Stimulated activated CD4-positive, alpha-beta T cell treated with anti-CD3 and anti-CD28 coated beads, TNF-alpha, amount 100 ng/mL, for 1 hour (primary cell): Measurements from ENCODE around the gene CYYR1.

Experiments
- DNase-seq, 3 donors: peaks; one replicate each; pipeline ENCODE4 v3.0.0-alpha.2; 2020; ENCODE audit warnings: low read depth in 3 of 3, low spot score in 1 of 3

CYYR1 gene

GRCh38 chr21:26554365-26554764 is 18.7 kb downstream of the CYYR1 start:
- no peak for DNase-seq

DNA sequence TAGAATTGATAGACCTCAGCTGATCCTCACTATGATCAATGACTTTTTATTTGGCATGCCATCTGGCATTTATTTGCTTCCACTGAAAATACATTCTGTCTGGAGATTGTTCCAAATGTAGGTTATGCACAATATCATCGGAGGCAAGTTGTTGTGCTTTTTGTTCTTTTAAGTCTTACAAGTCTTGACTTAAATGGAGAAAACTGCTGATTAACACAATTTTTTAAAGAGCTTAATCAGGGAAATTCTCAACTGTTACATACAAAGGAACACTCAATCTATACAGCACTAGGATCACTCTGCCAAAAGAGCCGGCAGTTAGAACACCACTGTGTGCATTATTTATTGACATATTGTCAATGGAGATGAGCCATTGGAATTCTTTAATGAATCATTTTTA is 19.2 kb downstream of the CYYR1 start:
- no peak for DNase-seq

DNA sequence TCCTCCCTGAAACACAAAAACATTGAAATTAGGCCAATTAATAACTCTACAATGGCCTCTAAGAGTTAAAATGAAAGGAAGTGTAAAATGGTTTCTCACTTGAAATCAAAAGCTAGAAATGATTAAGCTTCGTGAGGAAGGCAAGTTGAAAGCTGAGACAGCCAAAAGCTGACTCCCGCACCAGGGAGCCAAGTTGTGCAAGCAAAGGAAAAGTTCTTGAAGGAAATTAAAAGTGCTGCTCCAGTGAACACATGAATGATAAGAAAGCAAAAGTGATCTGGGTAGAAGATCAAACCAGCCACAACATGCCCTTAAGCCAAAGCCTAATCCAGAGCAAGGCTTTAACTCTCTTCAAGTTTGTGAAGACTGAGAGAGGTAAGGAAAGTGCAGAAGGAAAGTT is 22.8 kb downstream of the CYYR1 start:
- DNase-seq: no peak

DNA sequence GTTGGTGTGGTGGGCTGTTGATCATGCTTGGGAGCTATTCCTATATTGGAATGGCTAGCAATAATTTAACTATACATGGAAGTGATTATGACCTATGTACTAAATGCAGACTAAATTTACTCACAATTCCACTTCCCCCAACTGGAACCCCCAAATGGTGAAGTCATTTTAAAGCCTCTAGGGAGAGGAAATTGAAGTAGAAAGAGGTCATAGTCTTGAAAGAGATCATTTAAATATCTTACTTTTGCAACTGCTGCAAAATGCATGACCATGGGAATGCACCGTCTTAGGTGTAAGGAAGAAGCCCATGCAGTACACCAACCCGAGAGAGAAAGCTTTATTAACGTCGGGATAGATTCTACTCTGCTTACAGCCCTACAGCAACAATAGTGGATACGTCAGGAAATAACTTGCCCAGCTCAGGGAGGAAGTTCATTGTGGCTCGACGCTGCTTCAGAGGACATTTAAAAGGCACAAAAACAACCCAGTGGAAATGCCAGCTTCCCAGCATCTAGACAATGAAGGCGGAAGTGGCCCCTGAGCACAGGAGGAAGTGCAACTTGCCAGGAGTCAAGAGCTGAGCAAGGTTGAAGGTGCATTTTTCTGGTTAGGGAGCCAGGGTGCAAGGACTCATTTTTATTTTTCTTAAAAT is 26.5 kb downstream of the CYYR1 start:
- DNase-seq: no peak

DNA sequence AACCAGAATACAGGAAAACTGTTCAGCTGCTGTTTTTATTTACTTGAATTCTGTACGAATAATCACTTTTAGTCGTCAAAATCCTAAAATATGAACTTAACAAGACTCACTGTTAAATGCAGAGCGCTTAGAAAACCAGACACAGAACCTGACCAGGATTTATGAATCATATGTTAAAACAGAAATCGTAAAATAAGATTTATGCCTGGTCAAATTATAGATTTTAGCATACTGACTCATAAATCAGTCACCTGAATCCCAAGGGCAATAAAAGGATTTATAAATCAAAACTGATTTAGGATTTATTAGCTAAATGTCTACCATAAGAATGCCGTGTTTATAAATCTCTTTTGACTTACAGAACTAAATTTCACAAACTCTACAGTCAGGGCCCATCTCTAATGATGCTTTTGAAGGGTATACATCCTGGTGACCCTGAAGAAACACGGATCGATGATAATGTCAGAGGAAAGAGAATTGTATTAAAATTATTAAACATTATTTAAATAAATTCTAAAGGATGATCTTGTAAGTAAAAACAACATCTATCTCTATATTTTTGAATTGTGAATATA is 28.8 kb downstream of the CYYR1 start:
- no peak for DNase-seq

- DNase-seq: no peak
These were observed 32.4 kb downstream of the CYYR1 start for GRCh38 chr21:26540651-26541050.

- DNase-seq: no peak
These were observed 33.5 kb downstream of the CYYR1 start for GRCh38 chr21:26539566-26539965.

DNA sequence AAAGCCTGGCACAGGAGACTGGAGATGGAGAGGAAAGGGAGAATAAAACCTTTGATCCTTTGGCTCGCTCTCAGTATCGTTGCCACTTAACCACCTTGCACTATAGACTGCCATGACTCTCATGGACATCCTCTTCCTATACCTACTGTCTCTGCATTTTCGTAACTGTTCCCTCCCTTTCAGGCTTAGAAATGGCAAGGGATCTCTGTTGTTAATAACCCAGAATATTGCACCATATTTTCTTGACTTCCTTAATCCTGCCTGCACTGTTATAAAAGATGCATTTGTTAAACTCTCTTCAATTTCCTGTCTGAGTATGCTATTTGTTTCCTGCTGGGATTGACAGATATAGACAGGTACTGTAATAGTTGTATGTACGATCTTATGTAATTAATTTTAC is 38.6 kb downstream of the CYYR1 start:
- no peak for DNase-seq

DNA sequence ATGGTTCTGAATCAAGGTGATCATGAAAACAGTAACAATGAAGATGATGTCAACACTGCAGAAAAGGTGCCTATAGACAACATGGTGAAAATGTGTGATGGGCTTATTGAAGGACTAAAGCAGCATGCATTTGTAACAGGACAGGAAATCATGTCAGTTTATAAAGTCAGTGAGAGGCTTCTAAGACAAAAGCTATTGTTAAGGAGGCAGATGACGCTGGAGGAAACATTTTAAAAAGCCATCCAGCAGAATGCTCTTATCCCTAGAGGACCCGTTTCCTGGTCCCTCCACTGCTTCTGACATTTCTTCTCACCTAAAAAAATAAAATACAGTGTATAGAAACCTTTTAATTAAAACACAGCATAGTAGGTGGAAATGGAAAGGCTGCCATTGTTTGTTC is 40.9 kb downstream of the CYYR1 start:
- DNase-seq: no peak

- DNase-seq: no peak
These were observed 43.6 kb downstream of the CYYR1 start for GRCh38 chr21:26529526-26529925.

- DNase-seq: no peak
These were observed 44.2 kb downstream of the CYYR1 start for GRCh38 chr21:26528882-26529281.

- no peak for DNase-seq
These were observed 50.4 kb downstream of the CYYR1 start for GRCh38 chr21:26522704-26523103.

- DNase-seq: no peak
These were observed 53.9 kb downstream of the CYYR1 start for GRCh38 chr21:26519142-26519541.

DNA sequence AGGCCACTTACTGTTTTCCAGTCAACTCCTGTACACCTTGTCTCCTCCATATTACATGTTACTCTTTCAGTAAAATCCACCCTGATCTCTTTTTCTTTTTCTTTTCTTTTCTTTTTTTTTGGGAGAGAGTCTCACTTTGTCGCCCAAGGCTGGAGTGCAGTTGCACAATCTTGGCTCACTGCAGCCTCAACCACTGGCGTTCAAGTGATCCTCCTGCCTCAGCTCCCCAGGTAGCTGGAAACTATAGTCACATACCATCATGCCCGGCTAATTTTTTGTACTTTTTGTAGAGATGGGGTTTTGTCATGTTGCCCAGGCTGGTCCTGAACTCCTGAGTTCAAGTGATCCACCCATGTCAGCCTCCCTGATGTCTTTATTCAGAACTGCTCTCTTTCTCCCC is 57.8 kb downstream of the CYYR1 start:
- no peak for DNase-seq

- DNase-seq: no peak
These were observed 59.9 kb downstream of the CYYR1 start for GRCh38 chr21:26513212-26513611.

GRCh38 chr21:26512664-26513063 is 60.4 kb downstream of the CYYR1 start:
- no peak for DNase-seq

DNA sequence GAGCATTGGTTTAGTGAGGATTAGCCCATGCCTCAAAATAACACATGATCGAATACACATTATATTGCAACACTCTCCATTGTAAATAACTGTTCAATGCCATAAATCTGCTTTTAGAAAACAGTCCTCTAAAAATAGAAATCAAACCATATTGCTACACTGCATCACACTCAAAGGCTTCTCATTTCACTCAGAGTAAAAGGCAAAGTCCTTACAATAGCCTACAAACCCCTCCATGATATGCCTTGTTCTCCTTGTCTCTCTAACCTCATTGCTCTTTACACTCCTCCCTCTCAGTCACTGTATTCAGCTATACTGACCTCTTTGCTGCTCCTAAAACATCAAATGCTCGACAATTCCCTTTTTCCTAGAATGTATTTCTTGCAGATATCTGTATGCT is 64.2 kb downstream of the CYYR1 start:
- no peak for DNase-seq

- no peak for DNase-seq
These were observed 66.1 kb downstream of the CYYR1 start for GRCh38 chr21:26506956-26507355.

- no peak for DNase-seq
These were observed 67.9 kb downstream of the CYYR1 start for GRCh38 chr21:26505211-26505610.

DNA sequence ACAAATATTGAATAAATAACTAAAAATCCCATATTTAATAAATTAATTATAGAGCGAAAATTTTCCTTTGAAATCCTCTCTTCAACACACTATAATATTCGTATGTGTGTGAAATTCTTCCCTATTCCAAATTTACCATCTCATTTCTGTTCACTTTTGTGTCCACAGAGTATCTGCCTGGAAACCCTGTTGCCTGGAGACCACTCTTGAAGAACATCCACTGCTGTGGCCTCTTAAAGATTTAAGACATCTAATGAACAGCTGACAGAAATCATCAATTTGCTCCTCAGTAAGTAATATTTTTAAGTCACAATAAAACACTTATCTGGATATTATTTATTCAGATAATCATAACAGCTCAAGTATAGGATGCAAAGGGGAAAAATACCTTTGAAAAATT is 69.7 kb downstream of the CYYR1 start:
- no peak for DNase-seq

- no peak for DNase-seq
These were observed 71.5 kb downstream of the CYYR1 start for GRCh38 chr21:26501495-26502021.

GRCh38 chr21:26499495-26499894 is 73.6 kb downstream of the CYYR1 start:
- DNase-seq: no peak

- no peak for DNase-seq
These were observed 77.7 kb downstream of the CYYR1 start for GRCh38 chr21:26495283-26495849.
